AG08396 (cell line): Measurements from ENCODE around the gene ADCY9.

Experiments
- DNase-seq: peaks from one replicate; pipeline ENCODE4 v3.0.0; 2012; ENCODE audit warnings: low spot score, mixed read lengths

Gene ADCY9

GRCh38 chr16:4028144-4028543, 88.1 kb downstream of the ADCY9 start:
- DNase-seq: no peak

DNA sequence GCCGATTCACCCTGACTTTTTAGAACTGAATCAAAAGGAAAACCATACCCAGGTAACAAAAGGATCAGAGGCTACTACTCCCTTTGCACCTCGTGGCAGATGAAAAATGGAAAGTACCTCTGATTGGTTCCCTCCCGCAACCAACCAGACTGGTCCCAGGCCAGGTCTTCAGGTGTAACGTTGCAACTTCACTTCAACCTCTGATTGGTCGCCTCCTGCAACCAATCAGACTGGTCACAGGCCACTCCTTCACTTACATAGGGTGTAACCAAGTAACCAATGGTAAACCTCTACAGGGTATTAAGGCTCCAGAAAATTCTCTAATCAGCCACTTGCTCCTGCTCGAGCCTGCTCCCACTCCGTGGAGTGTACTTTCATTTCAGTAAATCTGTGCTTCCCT, 89.4 kb downstream of the ADCY9 start:
- DNase-seq: no peak

DNA sequence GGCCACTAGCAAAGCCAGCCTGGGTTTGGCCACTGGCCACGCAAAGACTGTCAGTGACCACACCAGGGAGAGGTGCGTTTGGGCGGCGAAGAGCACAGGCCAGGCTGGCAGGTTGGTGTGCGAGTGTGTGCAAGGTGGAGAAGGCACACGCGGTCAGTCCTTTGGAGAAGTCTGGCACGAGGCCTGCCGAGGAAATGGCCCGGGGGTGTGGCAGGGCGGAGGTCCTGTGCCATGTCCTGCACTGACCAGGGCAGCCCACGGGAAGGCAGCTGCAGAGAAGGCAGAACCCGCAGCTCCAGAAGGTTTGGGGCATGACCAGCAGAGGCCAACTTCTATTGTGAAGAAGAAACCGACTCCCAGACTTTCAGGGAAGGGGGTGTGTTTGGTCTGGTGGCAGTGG, 90.8 kb downstream of the ADCY9 start:
- no peak for DNase-seq

DNA sequence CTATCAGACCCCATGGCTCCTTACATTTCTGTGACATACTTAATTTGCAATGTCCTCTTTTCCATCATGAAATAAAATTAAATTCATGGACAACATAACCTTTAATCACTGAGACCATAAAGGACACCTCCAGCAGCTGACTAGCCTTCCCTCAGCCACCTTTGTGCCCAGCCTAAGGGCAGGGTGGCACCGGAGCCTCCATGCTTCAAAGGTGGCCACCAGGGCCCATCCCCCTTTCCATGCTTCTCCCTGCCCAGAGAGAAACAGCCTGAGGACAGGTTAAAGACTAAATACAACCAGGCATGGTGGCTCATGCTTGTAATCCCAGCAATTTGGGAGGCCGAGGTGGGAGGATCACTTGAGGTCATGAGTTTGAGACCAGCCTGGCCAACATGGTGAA, 94.3 kb downstream of the ADCY9 start:
- DNase-seq: no peak

DNA sequence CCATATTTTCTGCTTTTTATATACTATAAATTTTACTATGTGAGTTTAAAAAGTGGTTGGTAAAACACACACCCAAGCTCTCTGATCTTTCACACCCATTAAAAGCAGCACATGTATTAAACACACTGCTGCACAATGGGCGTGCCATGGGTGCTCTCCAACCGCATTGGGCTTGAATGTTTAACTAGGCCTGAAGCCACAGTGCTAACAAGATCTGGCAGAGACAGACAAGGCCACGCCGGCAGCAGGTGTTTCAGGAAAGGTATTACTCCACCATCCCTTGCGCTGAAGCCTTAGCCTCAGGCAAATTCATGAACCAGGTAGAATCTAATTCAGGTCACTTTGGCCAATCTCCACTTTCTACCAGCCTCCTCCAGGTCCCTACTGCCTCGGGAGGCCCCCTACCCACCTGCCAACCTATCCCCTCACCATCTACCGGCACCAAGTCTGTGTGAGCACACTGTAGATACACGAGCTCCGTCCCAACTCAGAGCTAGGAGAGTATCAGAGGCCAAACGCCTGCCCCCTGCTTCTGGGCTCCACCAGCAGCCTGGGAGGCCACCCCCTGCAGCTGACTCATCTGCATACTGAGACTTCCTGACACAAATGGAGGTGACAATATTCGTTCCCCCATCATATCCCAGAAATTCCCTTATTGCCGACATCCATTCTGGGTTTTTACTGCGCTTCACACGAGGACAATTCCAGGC, 95.0 kb downstream of the ADCY9 start:
- no peak for DNase-seq

- DNase-seq: peak; percentile 63
These were observed 96.9 kb downstream of the ADCY9 start for GRCh38 chr16:4019371-4019791.

DNA sequence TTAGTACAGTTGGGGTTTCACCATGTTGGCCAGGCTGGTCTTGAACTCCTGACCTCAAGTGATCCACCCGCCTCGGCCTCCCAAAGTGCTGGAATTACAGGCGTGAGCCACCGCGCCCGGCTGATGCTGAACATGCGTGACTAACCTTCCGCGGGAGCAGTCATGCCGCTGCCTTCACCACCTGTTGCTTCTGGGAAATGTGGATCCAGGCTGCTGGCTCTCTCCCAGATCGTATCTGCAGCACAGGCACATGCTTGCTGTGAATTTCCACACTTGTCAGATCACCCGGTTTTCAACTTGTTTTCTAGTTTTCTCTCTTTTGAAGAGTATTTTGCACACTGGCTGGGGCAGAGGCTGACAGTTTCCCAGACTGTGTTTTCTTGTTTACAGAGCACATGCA, 97.9 kb downstream of the ADCY9 start:
- no peak for DNase-seq

DNA sequence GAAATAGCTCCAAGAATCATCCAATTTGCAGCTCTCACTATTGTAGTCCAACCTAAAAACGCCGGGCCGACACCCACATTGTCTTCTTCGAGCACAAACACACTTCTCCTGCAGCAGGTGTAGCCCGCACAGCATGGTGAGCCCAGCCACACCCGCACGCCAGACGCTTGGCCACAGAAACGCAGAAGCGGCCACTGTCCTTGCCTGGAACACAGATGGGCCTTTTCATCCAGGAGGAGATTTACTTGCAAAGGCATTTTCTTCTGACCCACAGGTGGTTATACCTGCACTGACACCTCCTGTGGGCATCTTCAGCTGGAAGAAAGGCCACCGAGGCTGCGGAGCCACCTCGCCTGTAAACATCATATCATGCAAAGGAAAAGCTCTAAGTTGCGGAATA, 98.4 kb downstream of the ADCY9 start:
- DNase-seq: no peak

GRCh38 chr16:4016658-4017057, 99.6 kb downstream of the ADCY9 start:
- DNase-seq: no peak

DNA sequence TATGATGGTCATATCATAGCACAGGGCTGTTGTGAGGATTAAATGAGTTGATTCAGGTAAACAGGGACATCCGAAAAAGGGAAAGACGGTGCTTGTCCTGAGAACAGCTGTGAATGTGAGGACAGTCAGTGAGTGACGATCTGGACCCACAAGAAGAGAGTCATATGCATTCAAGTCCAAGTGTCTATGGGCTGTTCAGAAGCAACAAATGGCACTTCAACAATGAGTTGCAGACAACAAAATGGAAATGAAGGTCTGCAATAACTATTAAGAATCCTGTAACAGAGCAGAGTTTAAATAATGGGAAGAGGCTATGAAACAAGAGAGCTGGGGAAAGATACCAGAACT, 100.3 kb downstream of the ADCY9 start:
- no peak for DNase-seq

- DNase-seq: no peak
These were observed 100.8 kb downstream of the ADCY9 start for GRCh38 chr16:4015275-4016004.

DNA sequence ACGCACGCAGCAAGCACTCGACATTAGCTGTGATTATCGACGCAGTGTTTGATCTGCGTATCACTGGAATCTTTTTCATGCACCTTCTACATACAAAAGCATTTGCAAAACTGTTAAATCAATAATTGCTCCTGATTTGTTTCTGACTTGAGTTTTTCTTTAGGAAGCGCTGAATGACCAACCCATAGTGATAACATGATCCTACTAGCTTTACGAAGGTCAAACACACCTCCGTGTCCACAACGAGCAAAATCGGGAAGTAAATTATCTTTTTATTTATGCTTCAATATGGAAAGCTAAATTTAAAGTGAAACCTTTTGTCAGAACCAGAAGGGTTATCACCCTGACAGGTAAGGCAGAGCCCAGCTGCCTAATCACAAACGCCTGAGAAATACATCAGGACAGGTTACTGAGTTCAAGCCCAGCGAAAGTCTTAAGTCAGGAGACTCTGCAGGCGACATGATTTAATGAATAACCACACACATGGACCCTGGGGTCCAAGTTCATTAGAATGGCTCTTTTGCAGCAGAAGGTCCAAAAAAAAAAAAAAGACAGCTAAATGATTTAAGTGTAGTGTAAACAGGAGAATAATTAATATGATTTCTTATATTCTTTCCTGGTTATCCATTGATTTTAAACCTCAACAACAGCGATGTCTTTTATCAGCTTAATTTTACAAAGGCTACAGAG, 104.2 kb downstream of the ADCY9 start:
- no peak for DNase-seq

DNA sequence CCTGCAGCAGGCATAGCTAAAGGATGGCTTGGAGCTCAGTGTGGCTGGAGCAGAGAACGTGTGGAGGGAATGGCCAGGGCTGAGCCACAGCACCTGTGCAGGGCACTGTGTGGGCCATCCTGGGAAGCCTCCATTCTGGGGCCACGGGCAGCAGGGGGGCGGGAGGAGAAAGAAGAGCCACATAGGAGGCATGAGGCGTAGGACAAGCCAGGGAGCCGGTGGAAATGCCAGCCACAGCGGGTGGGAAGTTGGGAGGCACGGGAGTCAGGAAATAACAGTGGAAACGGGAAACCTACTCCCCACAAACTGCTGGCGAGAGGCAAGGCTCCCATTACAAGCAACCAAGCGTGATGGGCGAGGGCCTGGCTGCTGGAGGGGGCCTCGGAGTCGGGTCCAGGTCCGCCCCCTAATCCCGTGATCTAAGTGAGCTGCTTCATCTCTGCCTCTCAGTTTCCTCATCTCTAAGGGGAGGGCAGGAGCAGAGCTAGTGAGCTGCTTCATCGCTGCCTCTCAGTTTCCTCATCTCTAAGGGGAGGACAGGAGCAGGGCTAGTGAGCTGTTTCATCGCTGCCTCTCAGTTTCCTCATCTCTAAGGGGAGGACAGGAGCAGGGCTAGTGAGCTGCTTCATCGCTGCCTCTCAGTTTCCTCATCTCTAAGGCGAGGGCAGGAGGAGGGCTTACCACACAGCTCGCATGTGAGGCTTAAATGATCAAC, 104.9 kb downstream of the ADCY9 start:
- DNase-seq: no peak

- no peak for DNase-seq
These were observed 105.8 kb downstream of the ADCY9 start for GRCh38 chr16:4010225-4011158.

- DNase-seq: no peak
These were observed 107.1 kb downstream of the ADCY9 start for GRCh38 chr16:4009177-4009576.

DNA sequence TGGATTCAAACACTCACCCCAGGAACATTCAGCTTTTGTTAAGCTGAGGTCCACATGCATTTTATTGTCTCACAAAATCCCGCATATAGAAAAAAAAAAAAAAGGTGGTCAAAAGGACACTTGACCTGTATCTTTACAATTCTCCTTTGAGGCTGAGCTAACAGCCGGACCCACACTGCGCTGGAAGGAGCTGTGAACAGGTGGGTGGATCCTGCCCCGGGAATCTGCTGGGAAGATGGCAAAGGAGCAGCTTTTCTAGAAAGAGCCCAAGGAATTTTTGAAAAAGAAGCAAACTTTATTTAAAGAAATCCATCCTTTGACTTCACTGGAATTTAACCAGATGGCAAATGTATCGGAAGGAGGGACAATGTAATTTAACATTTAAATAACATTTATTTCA, 108.1 kb downstream of the ADCY9 start:
- no peak for DNase-seq

DNA sequence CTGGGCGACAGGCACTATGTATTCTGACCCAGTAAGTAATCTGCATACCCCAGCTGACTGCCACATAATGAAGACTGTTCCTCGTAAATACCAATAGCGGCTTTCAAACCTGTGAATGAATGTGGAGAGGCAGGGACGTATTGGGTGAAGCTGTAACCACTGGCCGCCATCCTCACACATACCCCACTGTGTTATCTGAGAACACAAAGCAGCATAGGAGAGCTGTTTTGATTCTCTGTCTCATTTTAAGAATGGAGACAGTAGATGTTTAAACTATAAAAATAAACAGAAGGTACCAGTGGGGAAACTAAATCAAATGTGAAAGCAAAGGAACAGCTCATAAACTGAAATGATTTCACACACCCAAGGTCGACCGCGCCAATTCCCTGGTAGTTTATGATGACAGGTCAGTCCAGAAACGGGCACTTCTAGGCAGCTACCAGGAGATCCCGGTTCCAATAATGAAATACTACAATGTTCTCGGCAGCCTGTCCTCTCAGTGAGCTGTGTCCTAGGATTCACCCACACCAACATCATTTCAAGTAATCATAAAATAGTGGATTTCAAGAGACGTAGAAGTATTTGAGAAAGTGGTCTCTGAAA, 109.7 kb downstream of the ADCY9 start:
- DNase-seq: no peak

DNA sequence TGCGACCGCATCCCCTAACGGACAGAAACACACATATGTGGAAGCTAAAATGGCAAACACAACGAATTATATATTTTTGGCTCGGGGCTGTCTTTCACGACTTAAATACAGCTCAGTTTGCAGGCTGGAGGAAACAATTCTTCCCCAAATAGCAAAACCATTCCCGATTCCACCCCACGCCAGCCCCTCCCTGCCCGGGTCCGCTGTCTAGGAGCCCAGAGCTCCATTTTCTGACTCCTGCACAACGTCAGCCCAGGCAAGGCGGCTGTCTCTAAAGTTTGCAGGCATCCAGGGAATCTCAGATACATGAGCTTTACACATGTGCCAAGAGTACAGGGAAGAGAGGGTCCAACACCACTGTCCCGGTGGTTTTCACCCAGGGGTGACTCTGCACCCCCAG, 110.5 kb downstream of the ADCY9 start:
- DNase-seq: no peak

DNA sequence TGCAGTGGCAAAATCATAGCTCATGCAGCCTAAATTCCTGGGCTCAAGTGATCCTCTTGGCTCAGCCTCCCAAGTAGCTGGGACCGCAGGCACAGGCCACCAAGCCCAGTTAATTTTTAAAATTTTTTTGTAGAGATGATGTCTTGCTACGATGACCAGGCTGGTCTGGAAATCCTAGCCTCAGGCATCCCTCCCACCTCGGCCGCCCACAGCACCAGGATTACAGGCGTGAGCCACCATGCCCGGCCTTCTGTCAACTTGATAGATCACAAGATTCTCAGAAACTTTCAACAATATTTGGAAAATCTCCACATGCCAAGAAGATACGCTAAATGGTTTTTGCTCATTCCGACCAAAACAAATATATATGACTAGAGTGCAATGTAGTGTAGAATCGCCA, 111.0 kb downstream of the ADCY9 start:
- DNase-seq: no peak

- DNase-seq: no peak
These were observed 112.0 kb downstream of the ADCY9 start for GRCh38 chr16:4004206-4004605.

GRCh38 chr16:4003576-4003975, 112.7 kb downstream of the ADCY9 start:
- DNase-seq: no peak
